NB4 (cell line): ENCODE measurements around the gene ANKRD13B.

Source experiments
- CTCF ChIP-seq: IDR thresholded peaks from one replicate; pipeline ENCODE4 v1.5.1; 2012; ENCODE audit warnings: low read depth, low read length
- MAX ChIP-seq: IDR thresholded peaks from 2 replicates; pipeline ENCODE4 v1.6.1; 2011; ENCODE audit warnings: low read depth, low read length
- MYC ChIP-seq: IDR thresholded peaks from 2 replicates; pipeline ENCODE4 v1.6.1; 2011; ENCODE audit warnings: low read depth, low read length
- POLR2A ChIP-seq: IDR thresholded peaks from 2 replicates; pipeline ENCODE4 v1.6.1; 2011; ENCODE audit warnings: mild to moderate bottlenecking; ENCODE audit not compliant: insufficient read length; ENCODE audit errors: extremely low read depth

- TF ChIP-seq CTCF, result no peak
- TF ChIP-seq MAX, result no peak
- TF ChIP-seq POLR2A, result no peak
- TF ChIP-seq MYC, result no peak
Observed at GRCh38 chr17:29588017-29588561, 4.8 kb upstream of the ANKRD13B start.
